Mucosa of descending colon (tissue), 3 donors: ENCODE measurements around the gene TSPAN18. TPM values are rescaled to one million over a fixed set of nuclear protein-coding genes. Genes with fewer than 3 reads are reported as not detected.
A peak's percentile ranks its signal among the peaks of the same experiment; 100 is the strongest.

Experiments used
- ATAC-seq: fragments of 200-7000 bp; cut with Tn5 transposase; one replicate; pipeline ENCODE4 v1.9.1; 2020; ENCODE audit warnings: mild to moderate bottlenecking, moderate library complexity
- DNase-seq, 3 donors: peaks; one replicate each; pipeline ENCODE4 v3.0.0-alpha.2; 2020
- H3K36me3 ChIP-seq: fragments of 200-600 bp; one replicate; pipeline ENCODE4 v1.8.0; 2021; ENCODE audit warnings: low read depth, mild to moderate bottlenecking
- H3K4me1 ChIP-seq: fragments of 200-600 bp; one replicate; pipeline ENCODE4 v1.8.0; 2021; ENCODE audit warnings: low read depth, mild to moderate bottlenecking
- H3K4me3 ChIP-seq: fragments of 200-600 bp; one replicate; pipeline ENCODE4 v1.8.0; 2021; ENCODE audit warnings: mild to moderate bottlenecking
- H3K9me3 ChIP-seq: fragments of 200-600 bp; one replicate; pipeline ENCODE4 v1.8.0; 2021; ENCODE audit warnings: mild to moderate bottlenecking
- intact Hi-C, 2 donors: fragments of 100-400 bp; cut with DNase I in 1 of 2; cut with micrococcal nuclease in 1 of 2; formaldehyde crosslinking; loops; one replicate each; pipeline versions ENCODE4 v1.11.0 to v1.11.1; 2022; cut with DNase I, micrococcal nuclease
- total RNA-seq, 3 donors: library from RNA; stranded (reverse); fragmentation: NEBNext Ultra II Directional in 2 of 3; extraction: Animal tissue kit (Norgen Biotek cat#: 25700) in 2 of 3; gene quantifications; one replicate each; pipeline versions ENCODE4 v1.2.1 to v1.2.4, GENCODE V29; 2021 to 2023
- TF ChIP-seq, protein P1 (sequence below): fragments of 200-600 bp; IDR thresholded peaks from one replicate; pipeline ENCODE4 v1.8.0; 2022; ENCODE audit warnings: antibody characterized with exemption, mild to moderate bottlenecking
- donor health status: DM: no; HTN: no; CAD: no; lungs with moderate emphysema.
- donor health status: DM: no; HTN: no; CAD: no.
- donor health status: DM: no; HTN: yes; CAD: no.

The TSPAN18 gene
- total RNA-seq, 3 donors from 2014 or later: 3.6 to 63.2 (median 8.5) TPM

DNA sequence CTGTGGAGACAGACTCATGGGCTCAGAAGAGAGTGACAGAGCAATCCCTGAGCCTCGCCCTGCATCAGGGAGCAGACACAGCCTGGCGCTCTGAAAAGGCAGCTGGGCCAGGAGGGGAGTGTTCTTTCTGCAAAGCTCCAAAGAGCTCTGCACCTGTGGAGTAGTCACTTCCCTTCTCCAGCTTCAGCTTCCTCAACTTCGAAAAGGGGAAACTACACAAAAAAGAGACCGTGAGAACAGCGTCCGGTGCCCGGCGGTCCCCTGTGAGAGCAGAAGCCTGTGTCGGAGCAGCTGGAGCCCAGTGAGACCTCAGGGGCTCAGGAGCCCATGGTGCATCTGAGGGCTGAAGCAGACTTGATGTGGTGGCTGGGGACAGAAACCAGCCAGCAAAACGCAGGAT lies 188.9 kb downstream of the TSPAN18 start:
- peaks cover 4% of the 10 kb centered on the region for H3K4me1 ChIP-seq
- H3K36me3 ChIP-seq: no peaks in the 10 kb centered on the region
- DNase-seq: no peak
- intact Hi-C loops: loop anchor here in 1 of 2 donors (10.0 kb wide), 2 partner anchors 191 to 361 kb away; partner anchors contain the start of gene TSPAN18
- no peak for ATAC-seq
- H3K9me3 ChIP-seq: no peaks in the 10 kb centered on the region
- TF ChIP-seq, protein P1, sequence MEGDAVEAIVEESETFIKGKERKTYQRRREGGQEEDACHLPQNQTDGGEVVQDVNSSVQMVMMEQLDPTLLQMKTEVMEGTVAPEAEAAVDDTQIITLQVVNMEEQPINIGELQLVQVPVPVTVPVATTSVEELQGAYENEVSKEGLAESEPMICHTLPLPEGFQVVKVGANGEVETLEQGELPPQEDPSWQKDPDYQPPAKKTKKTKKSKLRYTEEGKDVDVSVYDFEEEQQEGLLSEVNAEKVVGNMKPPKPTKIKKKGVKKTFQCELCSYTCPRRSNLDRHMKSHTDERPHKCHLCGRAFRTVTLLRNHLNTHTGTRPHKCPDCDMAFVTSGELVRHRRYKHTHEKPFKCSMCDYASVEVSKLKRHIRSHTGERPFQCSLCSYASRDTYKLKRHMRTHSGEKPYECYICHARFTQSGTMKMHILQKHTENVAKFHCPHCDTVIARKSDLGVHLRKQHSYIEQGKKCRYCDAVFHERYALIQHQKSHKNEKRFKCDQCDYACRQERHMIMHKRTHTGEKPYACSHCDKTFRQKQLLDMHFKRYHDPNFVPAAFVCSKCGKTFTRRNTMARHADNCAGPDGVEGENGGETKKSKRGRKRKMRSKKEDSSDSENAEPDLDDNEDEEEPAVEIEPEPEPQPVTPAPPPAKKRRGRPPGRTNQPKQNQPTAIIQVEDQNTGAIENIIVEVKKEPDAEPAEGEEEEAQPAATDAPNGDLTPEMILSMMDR: no peak
- H3K4me3 ChIP-seq: no peak overlapping the region

DNA sequence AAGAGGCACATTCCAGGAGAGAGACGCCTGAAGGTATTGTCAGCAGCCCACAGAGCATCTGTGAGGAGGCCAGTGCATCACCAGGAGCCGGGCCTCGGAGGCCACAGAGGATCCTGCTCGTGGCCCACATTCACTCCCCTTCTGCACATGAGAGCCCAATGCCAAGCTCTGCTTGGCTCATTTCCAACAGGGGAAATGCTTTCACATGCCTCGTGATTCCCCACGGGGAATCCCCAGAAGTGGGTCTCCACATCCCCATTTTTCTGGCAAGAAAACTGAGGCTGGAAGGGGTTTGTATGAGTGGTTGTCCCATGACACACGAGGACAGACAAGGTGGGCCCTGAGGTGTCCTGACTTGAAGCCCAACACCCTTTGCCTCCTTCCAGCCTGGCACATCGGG lies 189.6 kb downstream of the TSPAN18 start:
- ATAC-seq (no peak), DNase-seq (no peak)
- no peaks in the 10 kb centered on the region for H3K9me3 ChIP-seq
- intact Hi-C loops: loop anchor here in 1 of 2 donors (10.0 kb wide), 2 partner anchors 192 to 362 kb away; partner anchors contain the start of gene TSPAN18
- no peak overlapping the region for H3K4me3 ChIP-seq
- no peaks in the 10 kb centered on the region for H3K36me3 ChIP-seq
- H3K4me1 ChIP-seq: peaks cover 2% of the 10 kb centered on the region
- TF ChIP-seq, protein P1: no peak

- no peak overlapping the region for H3K4me3 ChIP-seq
- H3K9me3 ChIP-seq: no peaks in the 10 kb centered on the region
- DNase-seq (no peak), ATAC-seq (peak; percentile 6)
- TF ChIP-seq, protein P1: no peak
- H3K36me3 ChIP-seq: no peaks in the 10 kb centered on the region
- intact Hi-C loops: loop anchor here in 1 of 2 donors (10.0 kb wide), 2 partner anchors 192 to 362 kb away; partner anchors contain the start of gene TSPAN18
- H3K4me1 ChIP-seq: no peaks in the 10 kb centered on the region
These were observed 190.1 kb downstream of the TSPAN18 start for GRCh38 chr11:44916801-44917385.

- H3K4me3 ChIP-seq: no peak overlapping the region
- DNase-seq: no peak
- H3K36me3 ChIP-seq: no peaks in the 10 kb centered on the region
- ATAC-seq: no peak
- TF ChIP-seq, protein P1: no peak
- H3K4me1 ChIP-seq: no peaks in the 10 kb centered on the region
- no peaks in the 10 kb centered on the region for H3K9me3 ChIP-seq
- intact Hi-C loops: loop anchor here in 1 of 2 donors (10.0 kb wide), 2 partner anchors 193 to 363 kb away; partner anchors contain the start of gene TSPAN18
These were observed 191.0 kb downstream of the TSPAN18 start for GRCh38 chr11:44917741-44918140.

DNA sequence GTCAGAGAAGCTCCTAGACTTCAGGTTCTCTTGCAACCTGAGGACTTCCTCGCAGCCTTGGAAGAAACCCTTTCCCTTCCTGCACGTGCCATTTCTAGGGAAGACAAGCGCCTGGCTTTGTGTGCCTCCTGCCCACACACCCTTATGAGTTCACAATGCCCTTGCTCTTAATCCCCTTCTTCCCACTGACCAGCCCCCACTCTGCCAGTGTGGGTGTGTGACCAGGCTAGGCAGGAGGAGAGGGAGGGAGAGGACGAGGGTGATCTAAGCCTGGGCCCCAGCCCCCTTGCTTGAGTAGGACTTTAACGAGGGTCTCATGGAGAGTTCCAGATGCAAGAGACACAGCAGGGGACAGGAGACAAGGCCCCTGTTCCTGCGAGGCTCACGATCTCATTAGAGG lies 193.7 kb downstream of the TSPAN18 start:
- Histone ChIP-seq H3K9me3 (no peaks in the 10 kb centered on the region), H3K4me3 (no peak overlapping the region), H3K36me3 (no peaks in the 10 kb centered on the region), H3K4me1 (no peaks in the 10 kb centered on the region)
- TF ChIP-seq, protein P1: no peak
- intact Hi-C loops: no loop called here
- DNase-seq: no peak
- no peak for ATAC-seq
